ENCODE results near the gene CCDC175.

CCDC175 gene

GRCh38 chr14:59481407-59481806 is 95.2 kb downstream of the CCDC175 start:
- DNase-seq = no peak

- no peak for DNase-seq
Observed at GRCh38 chr14:59480166-59480565, 96.4 kb downstream of the CCDC175 start.

- DNase-seq = no peak
Observed at GRCh38 chr14:59478540-59478939, 98.1 kb downstream of the CCDC175 start.

GRCh38 chr14:59475709-59476108 is 100.9 kb downstream of the CCDC175 start:
- DNase-seq = no peak

- no peak for DNase-seq
Observed at GRCh38 chr14:59474172-59474571, 102.4 kb downstream of the CCDC175 start.

GRCh38 chr14:59465316-59466135 is 111.1 kb downstream of the CCDC175 start, which contains the start of gene GPR135:
GPR135 (minus strand) TSS chr14:59465380; CDS start chr14:59465226, 154 bp downstream.
- DNase-seq = no peak

- DNase-seq = no peak
Observed at GRCh38 chr14:59464486-59465315, 111.9 kb downstream of the CCDC175 start.

- no peak for DNase-seq
Observed at GRCh38 chr14:59463787-59464485, 112.7 kb downstream of the CCDC175 start.

- DNase-seq = no peak
Observed at GRCh38 chr14:59461891-59462290, 114.7 kb downstream of the CCDC175 start.

- no peak for DNase-seq
Observed at GRCh38 chr14:59460378-59460777, 116.2 kb downstream of the CCDC175 start.

- DNase-seq = no peak
Observed at GRCh38 chr14:59458486-59458885, 118.1 kb downstream of the CCDC175 start.

- no peak for DNase-seq
Observed at GRCh38 chr14:59455411-59455810, 121.2 kb downstream of the CCDC175 start.
